ENCODE data around the gene RC3H1.

The RC3H1 gene

GRCh38 chr1:173963477-173963876 is 58.7 kb downstream of the RC3H1 start:
- no peak for TF ChIP-seq CTCF (IDR thresholded peaks at IDR 0.05)

GRCh38 chr1:173960625-173961024 is 61.5 kb downstream of the RC3H1 start:
- TF ChIP-seq CTCF (IDR thresholded peaks at IDR 0.05), result no peak

- no peak for TF ChIP-seq CTCF (IDR thresholded peaks at IDR 0.05)
Observed at GRCh38 chr1:173954179-173954578, 68.0 kb downstream of the RC3H1 start.

GRCh38 chr1:173948594-173948993 is 73.6 kb downstream of the RC3H1 start:
- no peak for TF ChIP-seq CTCF (IDR thresholded peaks at IDR 0.05)

GRCh38 chr1:173946380-173946921 is 75.7 kb downstream of the RC3H1 start:
- no peak for TF ChIP-seq CTCF (IDR thresholded peaks at IDR 0.05)

- TF ChIP-seq CTCF (IDR thresholded peaks at IDR 0.05), result no peak
Observed at GRCh38 chr1:173937062-173937461, 85.1 kb downstream of the RC3H1 start.

GRCh38 chr1:173934440-173934839 is 87.7 kb downstream of the RC3H1 start:
- TF ChIP-seq CTCF (IDR thresholded peaks at IDR 0.05), result no peak

Data from LNCAP (cell line).